HepG2 (cell line): Measurements from ENCODE around the gene NELFCD. TPM values are rescaled to one million over a fixed set of nuclear protein-coding genes. Genes with fewer than 3 reads are reported as not detected.

ENCODE experiments used
- ATAC-seq: fragments of 200-7000 bp; cut with Tn5 transposase; 3 replicates; pipeline ENCODE4 v1.9.1; 2020; ENCODE audit warnings: mild to moderate bottlenecking, moderate library complexity
- BruUV-seq: library from RNA; stranded (reverse); fragments of 400-500 nt; replicated peaks from 2 replicates; lab custom pipeline; 2021; lab: Mats Ljungman, UMichigan
- CTCF ChIA-PET: fragments of 300-600 bp; formaldehyde crosslinking; extraction: SDS; loops from one replicate; lab custom pipeline; 2021; ENCODE audit warnings: low total read pairs, inconsistent platforms, low intra/inter-chr PET ratio; lab: Yijun Ruan, JAX
- POLR2A ChIA-PET: fragments of 350-600 bp; sonication (Branson Sonifier 250); formaldehyde crosslinking; loops from one replicate; lab custom pipeline; 2020; ENCODE audit warnings: antibody characterized with exemption, inconsistent platforms; lab: Yijun Ruan, JAX
- DNase-seq: peaks from one replicate; pipeline ENCODE4 v3.0.0-alpha.2; 2015; ENCODE audit warnings: low spot score
- FAIRE-seq: peaks from 3 replicates; lab custom pipeline; 2011; peaks lifted over from hg19 to GRCh38; lab: Jason Lieb, UNC
- H2AFZ ChIP-seq: one replicate; pipeline ENCODE4 v1.6.1; 2011; ENCODE audit warnings: low read length, inconsistent platforms
- H3K27ac ChIP-seq: fragments of 300-600 bp; 3 replicates; pipeline ENCODE4 v1.8.0; 2011; ENCODE audit warnings: mixed run types, mild to moderate bottlenecking, mixed read lengths, low read length, inconsistent platforms; ENCODE audit not compliant: insufficient read depth; ENCODE audit errors: extremely low read length
- H3K27me3 ChIP-seq, 2 experiments: fragments of 200-600 bp in 1 of 2; 2 replicates in 1 of 2; 3 replicates in 1 of 2; pipeline versions ENCODE4 v1.6.0 to v1.8.0; 2011; ENCODE audit warnings: low read length in 2 of 2, mild to moderate bottlenecking in 2 of 2, moderate library complexity in 2 of 2, inconsistent platforms in 1 of 2; ENCODE audit not compliant: insufficient read depth in 2 of 2, control insufficient read depth in 1 of 2
- H3K36me3 ChIP-seq, 2 experiments: fragments of 200-600 bp in 1 of 2; replicated peaks in 1 of 2; 2 replicates in 1 of 2; 3 replicates in 1 of 2; pipeline versions ENCODE4 v1.5.1 to v1.8.0; 2011; ENCODE audit warnings: low read length in 2 of 2, inconsistent platforms in 1 of 2; ENCODE audit not compliant: insufficient read depth in 2 of 2, control insufficient read depth in 1 of 2
- H3K4me1 ChIP-seq: 2 replicates; pipeline ENCODE4 v1.5.1; 2012; ENCODE audit warnings: low read length, inconsistent platforms; ENCODE audit not compliant: insufficient read depth
- H3K4me2 ChIP-seq: 2 replicates; pipeline ENCODE4 v1.6.0; 2011; ENCODE audit warnings: low read depth, low read length, inconsistent platforms
- H3K4me3 ChIP-seq, 3 experiments: fragments of 200-600 bp in 1 of 3; sonication (generic), shearing (Covaris generic) in 1 of 3; replicated peaks in 1 of 3; 2 replicates each; pipeline ENCODE4 v1.5.1; 2011 to 2016; ENCODE audit warnings: low read length in 3 of 3, inconsistent platforms in 2 of 3, low read depth in 2 of 3, mild to moderate bottlenecking in 2 of 3, control low read depth in 1 of 3, mixed read lengths in 1 of 3; ENCODE audit not compliant: insufficient read depth in 1 of 3
- H3K79me2 ChIP-seq: one replicate; pipeline ENCODE4 v1.6.1; 2011; ENCODE audit warnings: low read length, inconsistent platforms; ENCODE audit not compliant: insufficient read depth
- H3K9ac ChIP-seq: 2 replicates; pipeline ENCODE4 v1.6.0; 2011; ENCODE audit warnings: mild to moderate bottlenecking, low read depth, low read length, inconsistent platforms; ENCODE audit not compliant: insufficient read depth
- H3K9me3 ChIP-seq: 2 replicates; pipeline ENCODE4 v1.5.1; 2012; ENCODE audit warnings: mild to moderate bottlenecking, low read length
- H4K20me1 ChIP-seq: 2 replicates; pipeline ENCODE4 v1.6.0; 2011; ENCODE audit warnings: inconsistent platforms, mild to moderate bottlenecking, low read length, moderate library complexity; ENCODE audit not compliant: insufficient read depth
- AKNA ChIP-seq: sonication (generic); formaldehyde crosslinking; IDR thresholded peaks from 2 replicates; pipeline ENCODE4 v1.4.0; 2020; ENCODE audit warnings: missing genetic modification reagents, borderline replicate concordance
- ARID2 ChIP-seq: sonication (generic); formaldehyde crosslinking; IDR thresholded peaks from 2 replicates; pipeline ENCODE4 v1.8.1; 2022; ENCODE audit warnings: mild to moderate bottlenecking, missing genetic modification reagents, borderline replicate concordance
- CHD2 ChIP-seq: IDR thresholded peaks from 2 replicates; pipeline ENCODE4 v1.6.1; 2011; ENCODE audit warnings: low read depth, low read length, improper control_type of control experiment
- GATA4 ChIP-seq: sonication (generic); IDR thresholded peaks from 2 replicates; pipeline ENCODE4 v1.6.1; 2016; ENCODE audit warnings: antibody characterized with exemption, low read depth, borderline replicate concordance
- PCBP2 ChIP-seq: fragments of 200-400 bp; formaldehyde crosslinking; optimal IDR thresholded peaks from 2 replicates; pipeline ENCODE3; 2018; ENCODE audit warnings: low read length, low read depth; ENCODE audit not compliant: poor library complexity, severe bottlenecking
- REXO4 ChIP-seq: sonication (generic); formaldehyde crosslinking; IDR thresholded peaks from 2 replicates; pipeline ENCODE4 v1.8.0; 2022; ENCODE audit warnings: missing genetic modification reagents, mild to moderate bottlenecking, borderline replicate concordance
- SRSF4 ChIP-seq: fragments of 200-400 bp; formaldehyde crosslinking; IDR thresholded peaks from one replicate; pipeline ENCODE4 v1.6.1; 2018; ENCODE audit warnings: mild to moderate bottlenecking, low read depth, low read length, moderate library complexity; ENCODE audit not compliant: poor library complexity, severe bottlenecking
- ZNF124 ChIP-seq: sonication (generic); formaldehyde crosslinking; IDR thresholded peaks from 2 replicates; pipeline ENCODE4 v1.4.0; 2020; ENCODE audit warnings: missing genetic modification reagents
- ZNF460 ChIP-seq: sonication (generic); formaldehyde crosslinking; IDR thresholded peaks from 2 replicates; pipeline ENCODE4 v1.5.1; 2020; ENCODE audit warnings: missing genetic modification reagents, mild to moderate bottlenecking, borderline replicate concordance
- ZNF713 ChIP-seq: sonication (generic); formaldehyde crosslinking; IDR thresholded peaks from 2 replicates; pipeline ENCODE4 v1.4.0; 2020; ENCODE audit warnings: mild to moderate bottlenecking, missing genetic modification reagents
- ZNF790 ChIP-seq: sonication (generic); formaldehyde crosslinking; IDR thresholded peaks from 2 replicates; pipeline ENCODE4 v1.8.0; 2022; ENCODE audit warnings: missing genetic modification reagents, mild to moderate bottlenecking, borderline replicate concordance
- WGBS: methylation state at CpG from one replicate; pipeline ENCODE4 v1.1.6; 2017; ENCODE audit warnings: low lambda C conversion rate; 5-methylcytosine and 5-hydroxymethylcytosine counted together
- in situ Hi-C: cut with HindIII; loops from 2 replicates; pipeline ENCODE4 v1.10.0; 2017; ENCODE audit warnings: low pct_unique_long_range_greater_than_20kb; ENCODE audit not compliant: extremely low pct_ligation_motif_present
- intact Hi-C: fragments of 100-400 bp; cut with micrococcal nuclease; formaldehyde crosslinking; loops from one replicate; pipeline ENCODE4 v1.10.0; 2022; ENCODE audit not compliant: unreplicated experiment
- polyA plus RNA-seq, 8 experiments: library from polyadenylated mRNA; depleted of rRNA in 3 of 8; stranded (reverse) in 7 of 8; unstranded in 1 of 8; fragments of >200 nt; fragmentation: Illumina TruSeq in 4 of 8; extraction: Trizol in 4 of 8; gene quantifications; 2 replicates each; pipeline versions ENCODE4 v1.2.1 to v1.2.3, GENCODE V29; 2011 to 2016; ENCODE audit warnings: low read depth in 4 of 8, missing spikeins in 1 of 8, mixed read lengths in 1 of 8; ENCODE audit not compliant: insufficient read depth in 1 of 8
- total RNA-seq, 5 experiments: library from RNA; depleted of rRNA; stranded (reverse); fragments of >200 nt; fragmentation: Illumina TruSeq; extraction: Trizol; gene quantifications; 2 replicates each; pipeline ENCODE4 v1.2.3, GENCODE V29; 2016; ENCODE audit warnings: low read depth in 1 of 5
- TF ChIP-seq, protein P1 (sequence below): sonication (generic); formaldehyde crosslinking; IDR thresholded peaks from 2 replicates; pipeline ENCODE4 v1.8.1; 2023; ENCODE audit warnings: mild to moderate bottlenecking, missing genetic modification reagents

Gene NELFCD
- total and polyA plus RNA-seq, 2 of the 13 experiments (the other 11 are each of a cell fraction or from before 2014, with no cell fraction given): 159 to 203 TPM

DNA sequence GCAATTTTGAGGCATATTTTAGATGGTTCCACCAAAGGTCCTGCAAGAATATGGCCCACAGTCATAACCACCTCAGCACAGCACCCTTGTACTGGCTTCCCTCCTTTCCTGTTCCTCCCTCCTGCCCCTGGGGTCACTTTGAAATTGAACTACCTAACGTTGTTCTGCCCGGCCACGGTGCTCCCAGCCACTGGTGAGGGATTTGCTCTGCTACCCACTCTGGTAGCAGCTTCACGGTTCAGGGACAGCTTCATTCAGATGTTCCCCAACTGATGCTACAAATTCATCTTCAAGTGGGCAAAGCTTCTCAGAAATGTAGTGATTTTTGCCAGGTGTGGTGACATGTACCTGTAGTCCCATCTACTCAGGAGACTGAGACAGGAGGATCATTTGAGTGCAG lies 7.9 kb upstream of the NELFCD start:
- no peak overlapping the region for H3K9ac ChIP-seq
- H4K20me1 ChIP-seq: no peaks in the 10 kb centered on the region
- peaks cover 1 to 20% of the 10 kb centered on the region in 2 experiments; a peak in 3 of 5 replicates for H3K27me3 ChIP-seq
- H3K9me3 ChIP-seq: peaks cover 21% of the 10 kb centered on the region
- H3K79me2 ChIP-seq: no peaks in the 10 kb centered on the region
- no peak for DNase-seq
- WGBS: 7% methylated on average over 4 of the region's 4 CpGs
- H3K4me1 ChIP-seq: peaks cover 1% of the 10 kb centered on the region
- ATAC-seq: no peak
- ChIA-PET POLR2A (no interaction called here), CTCF (no interaction called here)
- no peak overlapping the region for H3K27ac ChIP-seq
- intact Hi-C loops (no loop called here), in situ Hi-C loops (no loop called here)
- H3K36me3 ChIP-seq: no peaks in the 10 kb centered on the region
- BruUV-seq: no TSS peak
- no peak for FAIRE-seq
- TF ChIP-seq ZNF790 (CRISPR knock-in tag) (no peak), REXO4 (CRISPR knock-in tag) (no peak), CHD2 (no peak)
- no peak overlapping the region for H2AFZ ChIP-seq
- no peak overlapping the region for H3K4me3 ChIP-seq
- no peak overlapping the region for H3K4me2 ChIP-seq

DNA sequence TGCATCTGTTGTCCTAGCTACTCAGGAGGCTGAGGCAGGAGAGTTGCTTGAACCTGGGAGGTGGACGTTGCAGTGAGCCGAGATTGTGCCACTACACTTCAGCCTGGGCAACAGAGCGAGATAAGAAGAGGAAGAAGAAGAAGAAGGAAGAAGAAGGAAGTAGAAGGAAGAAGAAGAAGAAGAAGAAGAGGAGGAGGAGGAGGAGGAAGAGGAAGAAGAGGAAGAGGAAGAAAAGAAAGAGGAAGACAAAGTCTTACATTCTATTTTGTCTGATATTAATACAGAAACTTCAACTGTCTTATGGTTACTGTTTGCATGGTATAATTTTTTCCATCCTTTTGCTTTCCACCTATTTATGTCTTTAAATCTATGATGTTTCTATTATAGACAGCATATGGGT lies 7.2 kb upstream of the NELFCD start:
- Histone ChIP-seq H3K9me3 (peaks cover 21% of the 10 kb centered on the region), H3K27me3 (peaks cover 0 to 14% of the 10 kb centered on the region in 2 experiments; a peak in 2 of 5 replicates), H3K36me3 (no peaks in the 10 kb centered on the region), H2AFZ (no peak overlapping the region), H3K4me2 (no peak overlapping the region), H3K9ac (no peak overlapping the region), H3K27ac (no peak overlapping the region), H3K4me1 (peaks cover 6% of the 10 kb centered on the region), H3K4me3 (no peak overlapping the region), H4K20me1 (no peaks in the 10 kb centered on the region), H3K79me2 (no peaks in the 10 kb centered on the region)
- DNase-seq (no peak), ATAC-seq (no peak), FAIRE-seq (no peak)
- POLR2A ChIA-PET: no interaction called here
- BruUV-seq: no TSS peak
- CTCF ChIA-PET: no interaction called here
- intact Hi-C loops: no loop called here
- in situ Hi-C loops: no loop called here
- WGBS: 40% methylated on average over 3 of the region's 3 CpGs
- TF ChIP-seq AKNA (CRISPR knock-in tag) (no peak), ARID2 (CRISPR knock-in tag) (no peak), SRSF4 (no peak), ZNF124 (CRISPR knock-in tag) (no peak), PCBP2 (no peak), GATA4 (no peak), ZNF713 (CRISPR knock-in tag) (no peak), ZNF460 (CRISPR knock-in tag) (no peak)
- TF ChIP-seq, protein P1, sequence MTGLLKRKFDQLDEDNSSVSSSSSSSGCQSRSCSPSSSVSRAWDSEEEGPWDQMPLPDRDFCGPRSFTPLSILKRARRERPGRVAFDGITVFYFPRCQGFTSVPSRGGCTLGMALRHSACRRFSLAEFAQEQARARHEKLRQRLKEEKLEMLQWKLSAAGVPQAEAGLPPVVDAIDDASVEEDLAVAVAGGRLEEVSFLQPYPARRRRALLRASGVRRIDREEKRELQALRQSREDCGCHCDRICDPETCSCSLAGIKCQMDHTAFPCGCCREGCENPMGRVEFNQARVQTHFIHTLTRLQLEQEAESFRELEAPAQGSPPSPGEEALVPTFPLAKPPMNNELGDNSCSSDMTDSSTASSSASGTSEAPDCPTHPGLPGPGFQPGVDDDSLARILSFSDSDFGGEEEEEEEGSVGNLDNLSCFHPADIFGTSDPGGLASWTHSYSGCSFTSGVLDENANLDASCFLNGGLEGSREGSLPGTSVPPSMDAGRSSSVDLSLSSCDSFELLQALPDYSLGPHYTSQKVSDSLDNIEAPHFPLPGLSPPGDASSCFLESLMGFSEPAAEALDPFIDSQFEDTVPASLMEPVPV (CRISPR knock-in tag): no peak
